Measurements from ENCODE around the gene CLPX. TPM values are rescaled to one million over a fixed set of nuclear protein-coding genes. Genes with fewer than 3 reads are reported as not detected.
"Not testable (repeated sequence)": the region's sequence is repeated elsewhere in the genome, so short reads cannot be mapped to it uniquely, and the experiment has no call there.

Gene CLPX
- total RNA-seq, 1 donor from 2014 or later, result 52.1 TPM

DNA sequence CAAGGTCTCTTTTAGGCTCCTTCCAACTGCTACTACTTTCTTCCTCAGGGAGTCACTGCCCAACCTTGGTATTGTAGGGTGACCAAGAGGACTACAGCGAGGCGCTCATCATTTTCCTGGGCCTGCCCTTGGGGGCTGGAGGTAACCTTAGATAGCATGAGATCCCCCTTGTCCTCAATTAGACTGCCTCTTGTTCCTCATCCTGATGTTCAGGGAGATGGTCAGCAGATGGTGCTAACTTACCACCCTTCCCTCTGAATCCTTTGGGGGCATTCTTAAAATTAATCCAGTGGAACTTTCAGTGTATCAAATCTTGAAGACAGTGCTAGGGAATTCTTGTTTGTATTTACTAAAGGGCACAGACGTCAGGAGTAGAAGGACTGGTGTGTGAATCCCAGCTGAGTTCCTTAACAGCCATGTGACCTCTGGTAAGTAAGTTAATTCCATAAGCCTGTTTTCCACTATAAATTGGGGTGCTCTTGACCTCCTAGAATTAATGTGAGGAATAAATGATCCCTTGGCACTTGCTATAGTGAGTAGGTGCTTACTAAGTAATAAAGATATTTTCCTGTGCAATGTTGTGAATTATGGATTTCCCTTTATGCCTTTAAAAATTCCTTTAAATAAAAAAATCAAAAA is 4.1 kb upstream of the CLPX start:
- H3K27me3 Mint-ChIP-seq, result no peaks in the 10 kb centered on the region
- no peak overlapping the region for H3K4me3 Mint-ChIP-seq (ENCODE audit: low read depth)

DNA sequence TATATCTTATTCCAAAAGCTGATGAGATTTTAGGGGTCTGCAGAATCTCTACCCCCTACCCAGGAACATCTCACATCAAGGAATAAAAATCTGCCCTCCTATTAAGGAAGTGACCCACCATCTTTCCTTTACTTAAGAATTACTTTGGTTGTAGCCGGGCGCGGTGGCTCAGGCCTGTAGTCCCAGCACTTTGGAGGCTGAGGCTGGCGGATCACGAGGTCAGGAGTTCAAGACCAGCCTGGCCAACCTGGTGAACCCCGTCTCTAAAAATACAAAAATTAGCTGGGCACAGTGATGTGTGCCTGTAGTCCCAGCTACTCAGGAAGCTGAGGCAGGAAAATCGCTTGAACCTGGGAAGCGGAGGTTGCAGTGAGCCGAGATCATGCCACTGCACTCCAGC is 3.3 kb upstream of the CLPX start:
- H3K27me3 Mint-ChIP-seq; H3K36me3 Mint-ChIP-seq (ENCODE audit: insufficient read depth); H3K9me3 Mint-ChIP-seq (ENCODE audit: low read depth); H3K4me3 Mint-ChIP-seq (ENCODE audit: low read depth); DNase-seq (ENCODE audit: low spot score, unreplicated experiment); H3K27ac Mint-ChIP-seq: not testable (repeated sequence)
- peaks cover 14% of the 10 kb centered on the region for H3K4me1 Mint-ChIP-seq (ENCODE audit: low read depth)

More for the DNA sequence above, 4.1 kb upstream of the CLPX start:
- Mint-ChIP-seq H3K36me3 (ENCODE audit: insufficient read depth) (no peaks in the 10 kb centered on the region), H3K27ac (no peak overlapping the region), H3K9me3 (ENCODE audit: low read depth) (no peaks in the 10 kb centered on the region), H3K4me1 (ENCODE audit: low read depth) (peaks cover 9% of the 10 kb centered on the region)
- DNase-seq (ENCODE audit: low spot score, unreplicated experiment), result no peak
- TF ChIP-seq, protein P1, sequence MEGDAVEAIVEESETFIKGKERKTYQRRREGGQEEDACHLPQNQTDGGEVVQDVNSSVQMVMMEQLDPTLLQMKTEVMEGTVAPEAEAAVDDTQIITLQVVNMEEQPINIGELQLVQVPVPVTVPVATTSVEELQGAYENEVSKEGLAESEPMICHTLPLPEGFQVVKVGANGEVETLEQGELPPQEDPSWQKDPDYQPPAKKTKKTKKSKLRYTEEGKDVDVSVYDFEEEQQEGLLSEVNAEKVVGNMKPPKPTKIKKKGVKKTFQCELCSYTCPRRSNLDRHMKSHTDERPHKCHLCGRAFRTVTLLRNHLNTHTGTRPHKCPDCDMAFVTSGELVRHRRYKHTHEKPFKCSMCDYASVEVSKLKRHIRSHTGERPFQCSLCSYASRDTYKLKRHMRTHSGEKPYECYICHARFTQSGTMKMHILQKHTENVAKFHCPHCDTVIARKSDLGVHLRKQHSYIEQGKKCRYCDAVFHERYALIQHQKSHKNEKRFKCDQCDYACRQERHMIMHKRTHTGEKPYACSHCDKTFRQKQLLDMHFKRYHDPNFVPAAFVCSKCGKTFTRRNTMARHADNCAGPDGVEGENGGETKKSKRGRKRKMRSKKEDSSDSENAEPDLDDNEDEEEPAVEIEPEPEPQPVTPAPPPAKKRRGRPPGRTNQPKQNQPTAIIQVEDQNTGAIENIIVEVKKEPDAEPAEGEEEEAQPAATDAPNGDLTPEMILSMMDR (IDR thresholded peaks at IDR 0.05; ENCODE audit: unreplicated experiment), result peak; percentile 76

GRCh38 chr15:65184305-65184867 is 756 bp downstream of the CLPX start:
- peak overlapping the region; percentile 95 for H3K4me3 Mint-ChIP-seq (ENCODE audit: low read depth)
- TF ChIP-seq, protein P1 (IDR thresholded peaks at IDR 0.05; ENCODE audit: unreplicated experiment), result no peak
- no peaks in the 10 kb centered on the region for H3K9me3 Mint-ChIP-seq (ENCODE audit: low read depth)
- no peaks in the 10 kb centered on the region for H3K27me3 Mint-ChIP-seq
- H3K27ac Mint-ChIP-seq, result peak overlapping the region; percentile 99
- peaks cover 17% of the 10 kb centered on the region for H3K4me1 Mint-ChIP-seq (ENCODE audit: low read depth)
- peak; percentile 35 for DNase-seq (ENCODE audit: low spot score, unreplicated experiment)
- H3K36me3 Mint-ChIP-seq (ENCODE audit: insufficient read depth), result peaks cover 2% of the 10 kb centered on the region

GRCh38 chr15:65183865-65184159 is 1.3 kb downstream of the CLPX start:
- no peaks in the 10 kb centered on the region for H3K27me3 Mint-ChIP-seq
- peaks cover 3% of the 10 kb centered on the region for H3K36me3 Mint-ChIP-seq (ENCODE audit: insufficient read depth)
- H3K9me3 Mint-ChIP-seq (ENCODE audit: low read depth), result no peaks in the 10 kb centered on the region
- peaks cover 17% of the 10 kb centered on the region for H3K4me1 Mint-ChIP-seq (ENCODE audit: low read depth)
- H3K4me3 Mint-ChIP-seq (ENCODE audit: low read depth), result peak overlapping the region; percentile 95
- H3K27ac Mint-ChIP-seq, result peak overlapping the region; percentile 99
- no peak for DNase-seq (ENCODE audit: low spot score, unreplicated experiment)
- TF ChIP-seq, protein P1 (IDR thresholded peaks at IDR 0.05; ENCODE audit: unreplicated experiment), result no peak

- TF ChIP-seq, protein P1 (IDR thresholded peaks at IDR 0.05; ENCODE audit: unreplicated experiment), result no peak
These were observed 2.6 kb downstream of the CLPX start for GRCh38 chr15:65182538-65182937.

DNA sequence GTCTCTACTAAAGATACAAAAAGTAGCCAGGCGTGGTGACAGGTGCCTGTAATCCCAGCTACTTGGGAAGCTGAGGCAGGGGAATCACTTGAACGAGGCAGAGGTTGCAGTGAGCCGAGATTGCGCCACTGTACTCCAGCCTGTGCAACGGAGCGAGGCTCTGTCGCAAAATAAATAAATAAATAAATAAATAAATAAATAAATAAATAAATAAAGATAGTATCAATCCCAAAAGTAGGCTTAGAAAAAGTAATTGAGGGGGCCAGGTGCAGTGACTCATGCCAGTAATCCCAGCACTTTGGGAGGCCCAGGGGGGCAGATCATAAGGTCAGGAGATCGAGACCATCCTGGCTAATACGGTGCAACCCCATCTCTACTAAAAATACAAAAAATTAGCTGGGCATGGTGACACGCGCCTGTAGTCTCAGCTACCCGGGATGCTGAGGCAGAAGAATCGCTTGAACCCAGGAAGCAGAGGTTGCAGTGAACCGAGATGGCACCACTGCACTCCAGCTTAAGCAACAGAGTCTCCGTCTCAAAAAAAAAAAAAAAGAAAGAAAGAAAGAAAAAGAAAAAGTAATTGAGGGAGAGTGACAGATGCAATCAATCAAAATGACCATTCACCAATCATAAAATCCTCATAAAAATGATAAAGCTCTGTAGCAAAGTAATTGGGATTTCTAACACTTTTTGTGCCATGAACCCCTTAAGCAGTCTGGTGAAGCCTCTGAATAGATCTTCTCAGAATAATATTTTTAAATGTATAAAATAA is 3.4 kb downstream of the CLPX start:
- H3K27ac Mint-ChIP-seq; DNase-seq (ENCODE audit: low spot score, unreplicated experiment); H3K27me3 Mint-ChIP-seq; H3K9me3 Mint-ChIP-seq (ENCODE audit: low read depth); H3K36me3 Mint-ChIP-seq (ENCODE audit: insufficient read depth): not testable (repeated sequence)
- peaks cover 17% of the 10 kb centered on the region for H3K4me1 Mint-ChIP-seq (ENCODE audit: low read depth)
- H3K4me3 Mint-ChIP-seq (ENCODE audit: low read depth), result peak overlapping the region; percentile 29

More at GRCh38 chr15:65182538-65182937, 2.6 kb downstream of the CLPX start:
- Mint-ChIP-seq H3K4me1 (ENCODE audit: low read depth) (peaks cover 17% of the 10 kb centered on the region), H3K27me3 (no peaks in the 10 kb centered on the region), H3K27ac (no peak overlapping the region), H3K9me3 (ENCODE audit: low read depth) (no peaks in the 10 kb centered on the region), H3K36me3 (ENCODE audit: insufficient read depth) (peaks cover 7% of the 10 kb centered on the region), H3K4me3 (ENCODE audit: low read depth) (peak overlapping the region; percentile 95)
- DNase-seq (ENCODE audit: low spot score, unreplicated experiment), result no peak

All from progenitor cell of endocrine pancreas (in vitro differentiated cells).